Effector CD8-positive, alpha-beta T cell (primary cell): ENCODE results near the gene SLC12A9.

Experiments
- DNase-seq: peaks from one replicate; lab custom pipeline; 2025; lab: John Stamatoyannopoulos, UW

Gene SLC12A9

DNA sequence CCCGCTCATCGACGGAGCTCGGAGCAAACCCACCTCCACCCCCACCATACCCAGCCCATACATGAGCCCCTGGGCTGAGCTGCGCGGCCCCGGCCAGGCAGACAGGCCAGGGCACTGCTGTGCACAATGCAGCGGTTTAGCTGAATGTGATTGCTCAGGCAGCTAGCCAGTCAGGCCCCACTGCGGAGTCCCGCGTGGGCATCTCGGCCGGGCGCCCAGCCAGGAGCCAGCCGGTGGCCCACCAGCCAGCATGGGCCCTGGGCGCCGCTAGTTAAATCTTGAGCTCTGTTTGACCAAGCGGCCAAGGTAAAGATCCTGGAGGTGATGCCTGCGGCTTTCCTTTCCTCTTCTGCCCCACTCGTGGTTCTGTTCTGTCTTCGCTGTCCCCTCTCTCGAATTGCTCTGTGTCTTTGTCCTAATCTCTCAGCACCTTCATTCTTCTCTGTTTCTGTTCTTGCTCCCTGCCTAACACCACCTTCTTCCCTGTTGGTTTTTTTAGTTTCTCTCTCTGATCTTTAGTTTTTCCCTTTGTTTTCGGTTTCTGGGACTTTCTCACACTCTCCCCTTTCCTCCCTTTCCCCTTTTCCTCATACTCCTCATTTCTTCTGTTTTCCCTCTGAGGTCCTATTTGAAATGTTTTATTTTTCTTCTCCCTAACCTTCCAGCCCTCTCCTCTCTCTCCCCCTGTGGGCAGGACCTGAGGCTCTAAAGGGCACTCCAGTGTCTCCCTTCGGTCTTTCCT, 30.4 kb downstream of the SLC12A9 start:
- no peak for DNase-seq

DNA sequence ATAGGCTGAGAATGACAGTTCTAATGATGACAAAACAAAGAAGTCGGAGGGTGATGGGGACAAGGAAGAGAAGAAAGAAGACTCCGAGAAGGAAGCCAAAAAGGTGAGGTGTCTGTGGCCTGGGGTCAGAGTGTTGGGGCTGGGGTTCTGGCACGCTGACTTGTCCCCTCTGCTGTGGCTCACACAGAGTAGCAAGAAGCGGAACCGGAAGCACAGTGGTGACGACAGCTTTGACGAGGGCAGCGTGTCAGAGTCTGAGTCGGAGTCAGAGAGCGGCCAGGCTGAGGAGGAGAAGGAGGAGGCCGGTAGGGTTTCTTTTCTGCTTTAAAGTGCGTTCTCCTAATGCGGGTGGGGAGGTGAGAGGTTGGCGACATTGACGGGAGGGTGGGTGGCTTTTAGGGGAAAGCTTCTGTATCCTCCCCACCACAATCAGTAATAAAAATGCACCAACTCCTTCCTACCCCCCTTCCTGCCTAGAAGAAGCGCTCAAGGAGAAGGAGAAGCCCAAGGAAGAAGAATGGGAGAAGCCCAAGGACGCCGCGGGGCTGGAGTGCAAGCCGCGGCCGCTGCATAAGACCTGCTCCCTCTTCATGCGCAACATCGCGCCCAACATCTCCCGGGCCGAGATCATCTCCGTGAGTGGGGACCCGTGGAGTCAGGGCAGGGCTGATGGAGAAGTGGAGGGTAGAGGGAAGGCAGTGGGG, 32.4 kb downstream of the SLC12A9 start:
- DNase-seq: no peak

GRCh38 chr7:100885440-100886141, 33.1 kb downstream of the SLC12A9 start:
- DNase-seq: no peak

DNA sequence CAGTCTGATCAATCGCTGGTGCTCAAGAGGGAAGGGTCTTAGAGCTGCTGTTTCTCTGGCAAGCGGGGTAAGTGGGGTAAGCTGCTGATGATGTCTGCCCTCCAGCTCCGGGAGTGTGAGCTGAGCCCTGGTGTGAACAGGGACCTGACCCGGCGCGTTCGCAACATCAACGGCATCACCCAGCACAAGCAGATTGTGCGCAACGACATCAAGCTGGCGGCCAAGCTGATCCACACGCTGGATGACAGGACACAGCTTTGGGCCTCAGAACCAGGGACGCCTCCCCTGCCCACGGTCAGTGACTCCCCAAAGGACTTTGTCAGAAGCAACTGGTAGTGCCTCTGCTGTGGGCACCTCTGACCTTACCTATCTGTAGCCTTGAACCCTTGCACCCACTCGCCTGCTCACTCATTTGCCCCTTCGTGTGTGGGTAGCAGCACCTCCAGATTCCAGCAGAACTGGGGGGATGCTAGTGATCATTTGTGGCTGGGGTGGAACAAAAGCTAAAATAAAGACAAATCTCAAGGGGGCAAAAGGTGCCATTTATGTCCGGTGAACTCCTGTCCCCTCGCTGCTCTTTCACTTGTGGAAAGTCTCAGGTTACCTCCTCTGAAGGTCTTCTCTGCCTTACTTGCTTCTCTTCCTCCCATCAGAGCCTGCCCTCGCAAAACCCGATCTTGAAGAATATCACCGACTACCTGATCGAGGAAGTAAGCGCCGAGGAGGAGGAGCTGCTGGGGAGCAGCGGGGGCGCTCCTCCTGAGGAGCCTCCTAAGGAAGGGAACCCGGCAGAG, 33.8 kb downstream of the SLC12A9 start:
- no peak for DNase-seq

GRCh38 chr7:100886936-100887515, 34.5 kb downstream of the SLC12A9 start:
- no peak for DNase-seq

DNA sequence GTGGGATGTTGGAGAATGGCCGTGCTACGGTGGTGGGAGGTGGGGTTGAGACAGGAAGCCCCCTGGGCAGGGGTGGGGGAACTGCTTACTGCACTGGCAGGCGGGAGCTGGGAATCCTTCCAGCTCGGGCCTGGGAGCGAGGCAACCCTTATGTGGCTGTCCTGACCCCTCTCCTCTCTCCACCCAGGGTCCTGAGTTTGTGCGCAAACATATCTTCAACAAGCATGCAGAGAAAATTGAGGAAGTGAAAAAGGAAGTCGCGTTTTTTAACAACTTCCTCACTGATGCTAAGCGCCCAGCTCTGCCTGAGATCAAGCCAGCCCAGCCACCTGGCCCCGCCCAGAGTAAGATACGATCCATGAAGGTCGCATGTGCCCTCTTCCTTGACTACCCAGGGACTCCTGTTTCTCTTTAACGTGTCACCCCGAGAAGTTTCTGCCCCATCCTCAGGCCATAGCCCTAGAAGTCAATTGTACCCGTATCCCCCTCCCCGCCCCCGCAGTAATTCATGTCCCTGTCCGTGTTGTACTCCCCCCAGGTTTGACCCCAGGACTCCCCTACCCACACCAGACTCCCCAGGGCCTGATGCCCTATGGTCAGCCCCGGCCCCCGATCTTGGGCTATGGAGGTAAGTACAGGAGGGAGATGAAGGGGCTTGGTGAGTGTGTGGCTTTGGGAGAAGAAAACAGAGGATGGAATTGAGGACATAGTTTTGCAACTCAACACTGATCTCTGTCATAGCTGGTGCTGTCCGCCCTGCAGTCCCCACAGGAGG, 35.2 kb downstream of the SLC12A9 start:
- DNase-seq: peak; percentile 35

GRCh38 chr7:100888291-100888987, 35.9 kb downstream of the SLC12A9 start:
- no peak for DNase-seq

GRCh38 chr7:100888988-100889750, 36.7 kb downstream of the SLC12A9 start, which contains the start of gene UFSP1:
Gene UFSP1, minus strand, starts transcription at chr7:100889715. Its CDS starts 444 bp downstream, at chr7:100889271.
- DNase-seq: no peak

GRCh38 chr7:100890653-100891567, 38.4 kb downstream of the SLC12A9 start:
- no peak for DNase-seq

GRCh38 chr7:100891568-100892247, 39.2 kb downstream of the SLC12A9 start:
- DNase-seq: no peak

- DNase-seq: no peak
These were observed 40.1 kb downstream of the SLC12A9 start for GRCh38 chr7:100892364-100893317.

GRCh38 chr7:100893318-100893895, 40.9 kb downstream of the SLC12A9 start:
- DNase-seq: no peak

GRCh38 chr7:100893910-100894721, 41.6 kb downstream of the SLC12A9 start:
- DNase-seq: no peak

DNA sequence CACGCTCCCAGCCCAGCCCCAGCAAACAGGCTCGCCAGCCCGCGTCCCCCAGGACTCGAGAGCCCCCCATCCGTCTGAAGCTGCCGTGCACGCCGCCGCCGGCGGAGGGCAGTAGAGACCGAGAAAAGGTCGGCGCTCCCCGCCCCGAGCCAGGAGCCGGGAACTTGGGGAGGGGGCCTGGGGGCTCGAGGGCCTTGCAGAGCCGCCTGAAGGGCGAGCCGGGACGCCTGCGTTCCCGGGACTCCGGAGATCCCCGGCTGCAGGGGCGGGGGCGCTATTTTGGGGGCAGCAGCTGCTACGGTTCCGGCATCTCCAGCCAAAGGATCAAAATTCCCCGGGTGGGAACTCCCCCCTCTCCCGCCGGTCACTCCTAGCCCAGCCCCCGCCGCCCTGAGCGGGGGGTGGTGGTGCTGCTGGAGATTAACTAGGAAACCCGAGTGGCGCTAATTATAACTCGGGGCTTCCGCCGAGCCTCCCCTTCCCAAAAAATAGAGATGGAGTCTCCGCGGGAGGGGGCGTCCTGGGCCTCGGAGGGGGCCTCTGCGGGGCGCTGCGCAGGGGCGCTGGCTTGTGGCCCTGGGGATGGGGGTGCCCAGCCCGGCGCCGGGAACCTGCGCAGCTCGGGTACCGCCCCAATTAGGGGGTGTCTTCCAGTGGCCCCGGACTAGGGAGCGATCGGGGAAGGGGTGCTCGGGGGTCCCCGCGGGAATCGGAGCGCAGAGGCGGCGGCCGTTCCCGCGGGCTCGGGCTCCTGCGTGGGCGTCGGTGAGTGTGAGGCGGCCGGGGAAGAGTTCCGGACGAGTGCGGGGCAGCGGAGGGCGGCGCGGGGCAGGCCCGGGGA, 42.6 kb downstream of the SLC12A9 start:
- peak; percentile 61 for DNase-seq

GRCh38 chr7:100895701-100895955, 43.1 kb downstream of the SLC12A9 start, which contains the start of gene ACHE:
Gene ACHE, minus strand, starts transcription at chr7:100895888. Its CDS starts 1,656 bp downstream, at chr7:100894232.
- DNase-seq: no peak
